ENCODE results near the gene DSCAML1.

Gene DSCAML1

DNA sequence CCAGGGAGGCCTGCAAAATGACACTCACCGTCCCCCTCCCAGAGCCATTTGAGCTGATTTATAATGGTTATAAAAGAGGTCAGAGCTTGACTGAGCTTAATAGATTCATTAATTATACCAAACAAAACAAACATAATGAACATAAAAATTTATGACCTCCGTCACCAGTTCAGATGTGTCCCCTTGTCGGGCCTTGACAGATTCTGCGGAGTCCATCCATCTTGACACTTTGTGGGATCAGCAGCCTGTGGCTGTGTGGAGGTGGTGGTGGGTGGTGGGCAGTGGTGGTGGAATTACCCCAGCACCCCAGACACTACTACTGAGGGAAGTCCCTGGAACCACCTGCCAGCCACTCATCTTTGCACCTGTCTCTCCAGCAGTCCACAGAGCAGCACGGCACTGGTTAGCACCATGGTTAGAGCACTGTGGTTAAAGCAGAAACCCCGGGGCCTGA, 83.5 kb downstream of the DSCAML1 start:
- H3K4me3 ChIP-seq (ENCODE audit: low read depth, low read length): no peak overlapping the region

GRCh38 chr11:117712530-117712929, 84.5 kb downstream of the DSCAML1 start:
- Histone ChIP-seq H3K36me3 (replicated peaks) (no peaks in the 10 kb centered on the region), H3K27ac (no peak overlapping the region), H3K27me3 (replicated peaks) (peaks cover 2% of the 10 kb centered on the region), H3K4me3 (ENCODE audit: low read depth, low read length) (no peak overlapping the region)
- DNase-seq: no peak
- TF ChIP-seq, protein P1, sequence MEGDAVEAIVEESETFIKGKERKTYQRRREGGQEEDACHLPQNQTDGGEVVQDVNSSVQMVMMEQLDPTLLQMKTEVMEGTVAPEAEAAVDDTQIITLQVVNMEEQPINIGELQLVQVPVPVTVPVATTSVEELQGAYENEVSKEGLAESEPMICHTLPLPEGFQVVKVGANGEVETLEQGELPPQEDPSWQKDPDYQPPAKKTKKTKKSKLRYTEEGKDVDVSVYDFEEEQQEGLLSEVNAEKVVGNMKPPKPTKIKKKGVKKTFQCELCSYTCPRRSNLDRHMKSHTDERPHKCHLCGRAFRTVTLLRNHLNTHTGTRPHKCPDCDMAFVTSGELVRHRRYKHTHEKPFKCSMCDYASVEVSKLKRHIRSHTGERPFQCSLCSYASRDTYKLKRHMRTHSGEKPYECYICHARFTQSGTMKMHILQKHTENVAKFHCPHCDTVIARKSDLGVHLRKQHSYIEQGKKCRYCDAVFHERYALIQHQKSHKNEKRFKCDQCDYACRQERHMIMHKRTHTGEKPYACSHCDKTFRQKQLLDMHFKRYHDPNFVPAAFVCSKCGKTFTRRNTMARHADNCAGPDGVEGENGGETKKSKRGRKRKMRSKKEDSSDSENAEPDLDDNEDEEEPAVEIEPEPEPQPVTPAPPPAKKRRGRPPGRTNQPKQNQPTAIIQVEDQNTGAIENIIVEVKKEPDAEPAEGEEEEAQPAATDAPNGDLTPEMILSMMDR (IDR thresholded peaks at IDR 0.05; ENCODE audit: low read depth, low read length, missing control alignments): no peak
- in situ Hi-C loops (cut with HindIII; ENCODE audit: low pct_ligation_motif_present, low sequenced_read_pairs): no loop called here

More for the DNA sequence above, 83.5 kb downstream of the DSCAML1 start:
- no peak for DNase-seq
- TF ChIP-seq, protein P1 (IDR thresholded peaks at IDR 0.05; ENCODE audit: low read depth, low read length, missing control alignments): no peak
- in situ Hi-C loops (cut with HindIII; ENCODE audit: low pct_ligation_motif_present, low sequenced_read_pairs): no loop called here
- H3K27ac ChIP-seq: no peak overlapping the region
- no peaks in the 10 kb centered on the region for H3K36me3 ChIP-seq (replicated peaks)
- H3K27me3 ChIP-seq (replicated peaks): peaks cover 2% of the 10 kb centered on the region

GRCh38 chr11:117711331-117711730, 85.7 kb downstream of the DSCAML1 start:
- no peak overlapping the region for H3K4me3 ChIP-seq (ENCODE audit: low read depth, low read length)
- in situ Hi-C loops (cut with HindIII; ENCODE audit: low pct_ligation_motif_present, low sequenced_read_pairs): no loop called here
- no peaks in the 10 kb centered on the region for H3K36me3 ChIP-seq (replicated peaks)
- no peak overlapping the region for H3K27ac ChIP-seq
- TF ChIP-seq, protein P1 (IDR thresholded peaks at IDR 0.05; ENCODE audit: low read depth, low read length, missing control alignments): no peak
- no peak for DNase-seq
- H3K27me3 ChIP-seq (replicated peaks): peaks cover 2% of the 10 kb centered on the region

DNA sequence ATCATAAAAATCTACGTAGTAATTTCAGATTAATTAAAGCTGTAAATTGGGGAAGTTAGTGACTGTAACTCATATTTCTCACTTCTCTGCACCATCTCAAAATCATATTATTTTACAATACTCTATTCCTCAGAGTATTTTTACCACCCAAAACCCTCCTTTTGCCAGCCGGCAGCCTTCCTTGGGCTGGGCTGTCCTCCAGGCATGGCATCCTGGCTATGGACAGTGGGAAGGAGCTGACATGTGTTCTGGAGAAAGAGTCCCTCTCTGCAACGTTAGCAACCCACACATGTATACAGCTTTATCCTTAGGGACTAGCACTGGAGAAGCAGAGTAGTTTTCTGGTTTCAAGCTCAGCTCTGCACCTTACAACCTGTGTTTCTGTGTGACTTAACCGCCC, 86.8 kb downstream of the DSCAML1 start:
- H3K36me3 ChIP-seq (replicated peaks): no peaks in the 10 kb centered on the region
- no peak for DNase-seq
- in situ Hi-C loops (cut with HindIII; ENCODE audit: low pct_ligation_motif_present, low sequenced_read_pairs): no loop called here
- TF ChIP-seq, protein P1 (IDR thresholded peaks at IDR 0.05; ENCODE audit: low read depth, low read length, missing control alignments): no peak
- peaks cover 2% of the 10 kb centered on the region for H3K27me3 ChIP-seq (replicated peaks)
- no peak overlapping the region for H3K4me3 ChIP-seq (ENCODE audit: low read depth, low read length)
- H3K27ac ChIP-seq: no peak overlapping the region

- H3K27me3 ChIP-seq (replicated peaks): peaks cover 5% of the 10 kb centered on the region
- DNase-seq: no peak
- TF ChIP-seq, protein P1 (IDR thresholded peaks at IDR 0.05; ENCODE audit: low read depth, low read length, missing control alignments): no peak
- in situ Hi-C loops (cut with HindIII; ENCODE audit: low pct_ligation_motif_present, low sequenced_read_pairs): no loop called here
- H3K4me3 ChIP-seq (ENCODE audit: low read depth, low read length): no peak overlapping the region
- no peak overlapping the region for H3K27ac ChIP-seq
- H3K36me3 ChIP-seq (replicated peaks): no peaks in the 10 kb centered on the region
Measured at GRCh38 chr11:117706322-117706814, 90.6 kb downstream of the DSCAML1 start.

GRCh38 chr11:117705866-117706265, 91.2 kb downstream of the DSCAML1 start:
- no peak for DNase-seq
- no peak overlapping the region for H3K4me3 ChIP-seq (ENCODE audit: low read depth, low read length)
- TF ChIP-seq, protein P1 (IDR thresholded peaks at IDR 0.05; ENCODE audit: low read depth, low read length, missing control alignments): no peak
- H3K36me3 ChIP-seq (replicated peaks): no peaks in the 10 kb centered on the region
- peaks cover 5% of the 10 kb centered on the region for H3K27me3 ChIP-seq (replicated peaks)
- H3K27ac ChIP-seq: no peak overlapping the region
- in situ Hi-C loops (cut with HindIII; ENCODE audit: low pct_ligation_motif_present, low sequenced_read_pairs): no loop called here

Measured in brain microvascular endothelial cell (primary cell).